HG02763 (cell line): Measurements from ENCODE around the gene COMMD8.
"Not testable (repeated sequence)": the region's sequence is repeated elsewhere in the genome, so short reads cannot be mapped to it uniquely, and the experiment has no call there.

Experiments
- ATAC-seq: cut with Tn5 transposase; IDR thresholded peaks from one replicate; pipeline ENCODE4 v1.9.1; 2021; ENCODE audit warnings: mild to moderate bottlenecking, moderate library complexity; ENCODE audit not compliant: unreplicated experiment

Gene COMMD8

GRCh38 chr4:47463235-47463956, at the start of gene COMMD8:
COMMD8 (minus strand) TSS chr4:47463702; CDS start chr4:47463651, 51 bp downstream.
- ATAC-seq = peak; percentile 91

GRCh38 chr4:47510506-47511143, 47.1 kb upstream of the COMMD8 start:
- ATAC-seq = peak; percentile 99

- ATAC-seq = no peak
These were observed 42.2 kb upstream of the COMMD8 start for GRCh38 chr4:47505666-47506065.

- ATAC-seq = no peak
These were observed 41.6 kb upstream of the COMMD8 start for GRCh38 chr4:47505147-47505546.

- ATAC-seq = no peak
These were observed 37.3 kb upstream of the COMMD8 start for GRCh38 chr4:47500776-47501175.

GRCh38 chr4:47499700-47500099, 36.2 kb upstream of the COMMD8 start:
- ATAC-seq = no peak

GRCh38 chr4:47498899-47499298, 35.4 kb upstream of the COMMD8 start:
- no peak for ATAC-seq

- no peak for ATAC-seq
These were observed 30.6 kb upstream of the COMMD8 start for GRCh38 chr4:47494124-47494430.

- no peak for ATAC-seq
These were observed 30.0 kb upstream of the COMMD8 start for GRCh38 chr4:47493238-47494123.

- ATAC-seq = peak; percentile 78
These were observed 27.0 kb upstream of the COMMD8 start for GRCh38 chr4:47490550-47490949.

- ATAC-seq = no peak
These were observed 25.2 kb upstream of the COMMD8 start for GRCh38 chr4:47488706-47489105.

- not testable (repeated sequence) for ATAC-seq
These were observed 23.2 kb upstream of the COMMD8 start for GRCh38 chr4:47486727-47487126.

- no peak for ATAC-seq
These were observed 22.8 kb upstream of the COMMD8 start for GRCh38 chr4:47486231-47486673.

- ATAC-seq = no peak
These were observed 22.3 kb upstream of the COMMD8 start for GRCh38 chr4:47485768-47486167.

- ATAC-seq = peak; percentile 97
These were observed 21.7 kb upstream of the COMMD8 start, which contains the start of gene ATP10D for GRCh38 chr4:47485047-47485692. ATP10D (plus strand) TSS chr4:47485275; CDS start chr4:47512541, 27,266 bp downstream.

- peak; percentile 26 for ATAC-seq
These were observed 20.7 kb upstream of the COMMD8 start for GRCh38 chr4:47484168-47484567.

- no peak for ATAC-seq
These were observed 20.2 kb upstream of the COMMD8 start for GRCh38 chr4:47483745-47484144.

GRCh38 chr4:47482326-47482725, 18.8 kb upstream of the COMMD8 start:
- ATAC-seq = no peak

- ATAC-seq = no peak
These were observed 15.3 kb upstream of the COMMD8 start for GRCh38 chr4:47478804-47479203.

- ATAC-seq = no peak
These were observed 11.9 kb upstream of the COMMD8 start for GRCh38 chr4:47475411-47475810.

- ATAC-seq = no peak
These were observed 11.3 kb upstream of the COMMD8 start for GRCh38 chr4:47474799-47475198.
